ENCODE measurements around the gene NME9.

GRCh38 chr3:138364356-138365252 is 35.0 kb upstream of the NME9 start:
- TF ChIP-seq CTCF (IDR thresholded peaks at IDR 0.05) (no peak), POLR2A (IDR thresholded peaks at IDR 0.05) (no peak)

All from suprapubic skin (tissue), 3 donors.